Thoracic aorta endothelial cell (primary cell): ENCODE results near the gene SOS2. TPM values are rescaled to one million over a fixed set of nuclear protein-coding genes. Genes with fewer than 3 reads are reported as not detected.

ENCODE experiments used
- small RNA-seq: library from RNA; depleted of rRNA; stranded (forward); fragments of <200 nt; gene quantifications from one replicate; pipeline ENCODE3, GENCODE V24; 2012
- total RNA-seq: library from RNA; depleted of rRNA; stranded (reverse); fragments of >200 nt; gene quantifications from 2 replicates; pipeline ENCODE4 v1.2.3, GENCODE V29; 2012

The SOS2 gene
- 36.8 and 37.4 TPM in 2 replicates for total RNA-seq

DNA sequence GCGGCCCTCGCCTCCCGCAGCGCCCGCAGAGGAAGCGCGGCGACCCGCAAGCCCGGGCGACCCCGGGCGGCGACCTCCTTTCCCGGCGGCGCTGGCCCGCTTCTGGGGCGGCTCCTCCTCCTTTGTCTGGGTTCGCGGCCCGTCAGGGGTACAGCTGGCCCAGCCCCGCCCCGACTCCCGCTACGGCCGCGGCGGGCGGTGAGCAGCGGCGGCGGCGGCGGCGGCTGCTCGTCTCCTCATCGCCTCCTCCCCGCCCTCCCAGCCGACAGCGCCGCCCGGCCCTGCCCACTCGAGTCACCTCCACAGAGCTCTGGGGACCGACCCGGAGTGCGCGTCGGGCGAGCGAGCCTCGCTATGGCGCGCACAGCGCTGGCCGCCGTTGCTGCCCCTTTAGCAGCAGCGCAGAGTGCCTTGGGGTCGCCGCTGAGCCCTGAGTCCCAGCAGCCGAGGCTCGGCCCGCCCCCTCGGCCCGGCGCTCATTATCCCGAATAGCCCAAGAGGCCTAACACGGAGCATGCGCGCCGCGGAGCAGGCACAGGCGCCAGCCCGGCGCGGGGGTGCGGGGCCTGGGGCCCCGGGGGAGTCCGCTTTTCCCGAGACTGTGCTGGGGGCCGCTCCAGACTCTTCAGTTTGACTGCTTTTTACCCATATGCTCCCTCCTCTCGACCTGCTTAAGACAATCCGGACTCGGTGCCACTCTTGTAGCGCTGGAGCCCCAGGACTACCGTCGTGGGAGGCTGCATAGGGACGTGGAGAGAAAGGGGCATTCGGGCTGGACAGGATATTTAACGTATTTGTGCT is at the start of gene SOS2:
SOS2 (minus strand) TSS at position 104 of the 801 bp plus-strand sequence. CDS start 295 bp downstream, outside the sequence.

DNA sequence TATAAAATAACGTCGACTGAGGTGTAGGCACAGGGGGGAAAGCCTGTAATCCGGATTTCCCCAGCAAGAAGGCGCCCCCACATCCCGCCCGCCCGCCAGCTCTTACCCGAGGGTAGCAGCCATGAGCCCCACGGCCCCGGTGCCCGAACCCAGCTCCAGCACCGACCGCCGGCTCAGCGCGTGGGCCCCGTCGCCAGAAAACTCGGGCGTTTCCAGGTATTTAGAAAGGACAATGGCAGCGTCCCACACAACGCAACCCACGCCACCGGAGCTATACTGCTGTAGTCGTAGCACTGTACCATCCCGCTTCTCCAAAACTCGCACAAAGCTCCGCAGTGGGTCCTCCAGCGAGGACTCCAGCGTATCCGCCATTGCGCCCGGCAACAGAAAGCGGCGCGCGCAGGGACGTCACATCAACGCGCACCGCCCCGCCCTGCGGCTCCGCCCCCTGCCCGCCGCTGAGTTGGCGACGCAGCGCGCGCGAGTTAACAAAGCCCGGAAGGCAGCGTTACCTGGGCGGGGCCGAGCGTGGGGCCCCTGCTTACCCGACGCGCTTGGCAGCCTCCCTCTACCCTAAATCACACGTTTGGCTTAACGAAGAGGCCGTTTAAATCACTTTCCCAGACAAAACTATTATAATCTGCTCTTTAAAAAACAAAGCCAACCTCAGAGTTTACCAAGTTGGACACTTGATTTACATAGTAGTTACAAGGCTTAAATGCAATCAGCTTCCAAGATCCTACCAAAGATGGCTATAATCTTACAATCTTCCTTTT is 115.0 kb downstream of the SOS2 start, which contains the start of gene VCPKMT:
VCPKMT (minus strand) TSS at position 392 of the 776 bp plus-strand sequence; CDS start at position 372, 20 bp downstream.

Small RNAs within 50 kb of the gene (small RNA-seq; reads per million reads assigned to genes)
- gene RF00019: not detected

Other genes starting within 250 kb of the SOS2 start
- gene VCPKMT, start 115.0 kb downstream of the SOS2 start, total RNA-seq: 7.0 and 7.6 TPM in 2 replicates
- gene L2HGDH, start 80.7 kb upstream of the SOS2 start, total RNA-seq: 4.8 and 7.0 TPM in 2 replicates
- 8.2 and 10.1 TPM in 2 replicates for gene DMAC2L, start 80.7 kb upstream of the SOS2 start, total RNA-seq
- 10.0 and 17.9 TPM in 2 replicates for gene CDKL1, start 165.3 kb upstream of the SOS2 start, total RNA-seq